ENCODE measurements around the gene MAST4. TPM values are rescaled to one million over a fixed set of nuclear protein-coding genes. Genes with fewer than 3 reads are reported as not detected.

MAST4 gene
- polyA plus RNA-seq, 1 donor (not counting 4 experiments of a cell fraction or from before 2014, with no cell fraction given), result 19.8 TPM

GRCh38 chr5:67133776-67134175 lies 537.6 kb downstream of the MAST4 start:
- no peak for FAIRE-seq
- H3K36me3 ChIP-seq (ENCODE audit: control insufficient read depth in 2 of 2, extremely low read depth in 1 of 2, insufficient read depth in 2 of 2, low read length in 2 of 2), result peaks cover 19 to 22% of the 10 kb centered on the region in 2 experiments

GRCh38 chr5:67135381-67135984 lies 539.3 kb downstream of the MAST4 start:
- H3K4me1 ChIP-seq (ENCODE audit: control insufficient read depth, extremely low read depth, insufficient read depth, low read length), result no peaks in the 10 kb centered on the region
- peaks cover 16 to 17% of the 10 kb centered on the region in 2 experiments for H3K36me3 ChIP-seq (ENCODE audit: control insufficient read depth in 2 of 2, extremely low read depth in 1 of 2, insufficient read depth in 2 of 2, low read length in 2 of 2)
- H3K79me2 ChIP-seq (ENCODE audit: control insufficient read depth, insufficient read depth, low read length), result no peaks in the 10 kb centered on the region
- FAIRE-seq, result no peak
- H3K9me3 ChIP-seq (ENCODE audit: control insufficient read depth, low read depth, low read length), result no peaks in the 10 kb centered on the region
- no peak for DNase-seq (ENCODE audit: low read depth, low spot score)
- H3K27me3 ChIP-seq (ENCODE audit: control insufficient read depth, extremely low read depth, insufficient read depth, low read length), result no peaks in the 10 kb centered on the region
- no peaks in the 10 kb centered on the region for H3K9me1 ChIP-seq (ENCODE audit: control insufficient read depth, extremely low read depth, insufficient read depth, low read length)
- no peak overlapping the region for H3K9ac ChIP-seq (ENCODE audit: control insufficient read depth, extremely low read depth, insufficient read depth, low read length)
- H3K27ac ChIP-seq (ENCODE audit: control insufficient read depth, insufficient read depth, low read length), result no peak overlapping the region
- H3K4me2 ChIP-seq (ENCODE audit: control insufficient read depth, extremely low read depth, insufficient read depth, low read depth, low read length), result no peak overlapping the region
- H4K20me1 ChIP-seq (ENCODE audit: control insufficient read depth, extremely low read depth, insufficient read depth, low read length), result no peaks in the 10 kb centered on the region
- no peak overlapping the region for H3K4me3 ChIP-seq (ENCODE audit: control insufficient read depth in 2 of 3, extremely low read depth in 1 of 3, insufficient read depth in 2 of 3, low read depth in 1 of 3, low read length in 3 of 3)
- dilution Hi-C loops (cut with MboI; ENCODE audit: extremely low pct_ligation_motif_present, low sequenced_read_pairs), result no loop called here
- TF ChIP-seq EZH2 (IDR thresholded peaks at IDR 0.05; ENCODE audit: low read length), result no peak
- TF ChIP-seq, protein P1, sequence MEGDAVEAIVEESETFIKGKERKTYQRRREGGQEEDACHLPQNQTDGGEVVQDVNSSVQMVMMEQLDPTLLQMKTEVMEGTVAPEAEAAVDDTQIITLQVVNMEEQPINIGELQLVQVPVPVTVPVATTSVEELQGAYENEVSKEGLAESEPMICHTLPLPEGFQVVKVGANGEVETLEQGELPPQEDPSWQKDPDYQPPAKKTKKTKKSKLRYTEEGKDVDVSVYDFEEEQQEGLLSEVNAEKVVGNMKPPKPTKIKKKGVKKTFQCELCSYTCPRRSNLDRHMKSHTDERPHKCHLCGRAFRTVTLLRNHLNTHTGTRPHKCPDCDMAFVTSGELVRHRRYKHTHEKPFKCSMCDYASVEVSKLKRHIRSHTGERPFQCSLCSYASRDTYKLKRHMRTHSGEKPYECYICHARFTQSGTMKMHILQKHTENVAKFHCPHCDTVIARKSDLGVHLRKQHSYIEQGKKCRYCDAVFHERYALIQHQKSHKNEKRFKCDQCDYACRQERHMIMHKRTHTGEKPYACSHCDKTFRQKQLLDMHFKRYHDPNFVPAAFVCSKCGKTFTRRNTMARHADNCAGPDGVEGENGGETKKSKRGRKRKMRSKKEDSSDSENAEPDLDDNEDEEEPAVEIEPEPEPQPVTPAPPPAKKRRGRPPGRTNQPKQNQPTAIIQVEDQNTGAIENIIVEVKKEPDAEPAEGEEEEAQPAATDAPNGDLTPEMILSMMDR (optimal IDR thresholded peaks at IDR 0.05 in 1 of 3, IDR thresholded peaks at IDR 0.05 in 1 of 3, conservative IDR thresholded peaks at IDR 0.05 in 1 of 3; ENCODE audit: extremely low read depth in 1 of 3, insufficient read depth in 2 of 3, low read length in 3 of 3), result no peak
- H2AFZ ChIP-seq (ENCODE audit: control insufficient read depth, low read length), result no peak overlapping the region

More at GRCh38 chr5:67133776-67134175, 537.6 kb downstream of the MAST4 start:
- no peak overlapping the region for H2AFZ ChIP-seq (ENCODE audit: control insufficient read depth, low read length)
- H3K9me3 ChIP-seq (ENCODE audit: control insufficient read depth, low read depth, low read length), result no peaks in the 10 kb centered on the region
- no peak overlapping the region for H3K4me2 ChIP-seq (ENCODE audit: control insufficient read depth, extremely low read depth, insufficient read depth, low read depth, low read length)
- TF ChIP-seq EZH2 (IDR thresholded peaks at IDR 0.05; ENCODE audit: low read length), result no peak
- H3K27ac ChIP-seq (ENCODE audit: control insufficient read depth, insufficient read depth, low read length), result no peak overlapping the region
- H3K4me3 ChIP-seq (ENCODE audit: control insufficient read depth in 2 of 3, extremely low read depth in 1 of 3, insufficient read depth in 2 of 3, low read depth in 1 of 3, low read length in 3 of 3), result no peak overlapping the region
- no peaks in the 10 kb centered on the region for H3K79me2 ChIP-seq (ENCODE audit: control insufficient read depth, insufficient read depth, low read length)
- no peaks in the 10 kb centered on the region for H4K20me1 ChIP-seq (ENCODE audit: control insufficient read depth, extremely low read depth, insufficient read depth, low read length)
- no peak overlapping the region for H3K9ac ChIP-seq (ENCODE audit: control insufficient read depth, extremely low read depth, insufficient read depth, low read length)
- no peaks in the 10 kb centered on the region for H3K4me1 ChIP-seq (ENCODE audit: control insufficient read depth, extremely low read depth, insufficient read depth, low read length)
- dilution Hi-C loops (cut with MboI; ENCODE audit: extremely low pct_ligation_motif_present, low sequenced_read_pairs), result no loop called here
- DNase-seq (ENCODE audit: low read depth, low spot score), result no peak
- H3K9me1 ChIP-seq (ENCODE audit: control insufficient read depth, extremely low read depth, insufficient read depth, low read length), result no peaks in the 10 kb centered on the region
- H3K27me3 ChIP-seq (ENCODE audit: control insufficient read depth, extremely low read depth, insufficient read depth, low read length), result no peaks in the 10 kb centered on the region

GRCh38 chr5:67139030-67139429 lies 542.8 kb downstream of the MAST4 start:
- H3K9ac ChIP-seq (ENCODE audit: control insufficient read depth, extremely low read depth, insufficient read depth, low read length), result no peak overlapping the region
- no peak for DNase-seq (ENCODE audit: low read depth, low spot score)
- H2AFZ ChIP-seq (ENCODE audit: control insufficient read depth, low read length), result no peak overlapping the region
- peaks cover 26 to 30% of the 10 kb centered on the region in 2 experiments for H3K36me3 ChIP-seq (ENCODE audit: control insufficient read depth in 2 of 2, extremely low read depth in 1 of 2, insufficient read depth in 2 of 2, low read length in 2 of 2)
- H3K4me2 ChIP-seq (ENCODE audit: control insufficient read depth, extremely low read depth, insufficient read depth, low read depth, low read length), result no peak overlapping the region
- H4K20me1 ChIP-seq (ENCODE audit: control insufficient read depth, extremely low read depth, insufficient read depth, low read length), result no peaks in the 10 kb centered on the region
- no peaks in the 10 kb centered on the region for H3K79me2 ChIP-seq (ENCODE audit: control insufficient read depth, insufficient read depth, low read length)
- no peaks in the 10 kb centered on the region for H3K27me3 ChIP-seq (ENCODE audit: control insufficient read depth, extremely low read depth, insufficient read depth, low read length)
- FAIRE-seq, result no peak
- no peak for TF ChIP-seq EZH2 (IDR thresholded peaks at IDR 0.05; ENCODE audit: low read length)
- TF ChIP-seq, protein P1 (optimal IDR thresholded peaks at IDR 0.05 in 1 of 3, IDR thresholded peaks at IDR 0.05 in 1 of 3, conservative IDR thresholded peaks at IDR 0.05 in 1 of 3; ENCODE audit: extremely low read depth in 1 of 3, insufficient read depth in 2 of 3, low read length in 3 of 3), result no peak
- no peaks in the 10 kb centered on the region for H3K9me3 ChIP-seq (ENCODE audit: control insufficient read depth, low read depth, low read length)
- no peak overlapping the region for H3K4me3 ChIP-seq (ENCODE audit: control insufficient read depth in 2 of 3, extremely low read depth in 1 of 3, insufficient read depth in 2 of 3, low read depth in 1 of 3, low read length in 3 of 3)
- H3K9me1 ChIP-seq (ENCODE audit: control insufficient read depth, extremely low read depth, insufficient read depth, low read length), result no peaks in the 10 kb centered on the region
- no peaks in the 10 kb centered on the region for H3K4me1 ChIP-seq (ENCODE audit: control insufficient read depth, extremely low read depth, insufficient read depth, low read length)
- H3K27ac ChIP-seq (ENCODE audit: control insufficient read depth, insufficient read depth, low read length), result no peak overlapping the region
- dilution Hi-C loops (cut with MboI; ENCODE audit: extremely low pct_ligation_motif_present, low sequenced_read_pairs), result no loop called here

Data from keratinocyte (primary cell).